Measurements from ENCODE around the gene MTA3. TPM values are rescaled to one million over a fixed set of nuclear protein-coding genes. Genes with fewer than 3 reads are reported as not detected.
A peak's percentile ranks its signal among the peaks of the same experiment; 100 is the strongest.

Gene MTA3
- total RNA-seq, 2 experiments from 2014 or later: 27.0 to 30.9 TPM

DNA sequence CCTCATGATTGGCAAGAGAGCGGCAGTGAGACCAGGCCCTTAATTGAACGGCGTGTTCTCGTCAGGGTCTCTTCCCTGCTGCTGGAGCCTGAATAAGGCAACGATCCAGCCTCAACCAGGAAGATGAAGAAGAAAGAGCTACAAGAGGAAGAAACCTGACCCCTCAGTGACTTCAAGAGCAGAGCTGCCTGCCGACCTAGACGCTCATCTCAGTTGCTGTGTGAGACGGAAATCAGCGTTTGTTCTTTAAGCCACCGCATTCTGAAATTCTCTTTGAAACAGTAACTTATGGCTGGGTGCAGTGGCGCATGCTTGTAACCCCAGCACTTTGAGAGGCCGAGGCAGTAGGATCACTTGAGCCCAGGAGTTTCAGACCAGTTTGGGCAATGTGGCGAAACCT is 45.1 kb upstream of the MTA3 start:
- DNase-seq (peak in 6 of 14 experiments; percentile 4 to 40 (median 20)), ATAC-seq (ENCODE audit: poor library complexity) (peak; percentile 77)
- Histone ChIP-seq H3K27me3 (ENCODE audit: control insufficient read depth in 1 of 2, insufficient read depth in 2 of 2, low read length in 2 of 2) (no peaks in the 10 kb centered on the region), H3K36me3 (ENCODE audit: insufficient read depth, low read length) (no peaks in the 10 kb centered on the region), H3K27ac (ENCODE audit: low read depth in 1 of 2, low read length in 2 of 2) (no peak overlapping the region), H3K4me3 (ENCODE audit: low read length) (no peak overlapping the region), H3K9me3 (ENCODE audit: control insufficient read depth in 1 of 2, insufficient read depth in 1 of 2, low read length in 2 of 2) (no peaks in the 10 kb centered on the region), H3K4me1 (ENCODE audit: insufficient read depth, low read length) (peaks cover 9% of the 10 kb centered on the region)
- no peak for TF ChIP-seq CTCF (IDR thresholded peaks at IDR 0.05)
- intact Hi-C loops (cut with DNase I, micrococcal nuclease): no loop called here
- peaks cover 13% of the 10 kb centered on the region for H3K4me1 Mint-ChIP-seq (ENCODE audit: low read depth)
- POLR2A ChIA-PET: interaction anchor here (1.0 kb wide), 1 partner anchor 128 kb away, joined by 4 read pairs; no protein-coding TSS in a partner anchor
- H3K27me3 Mint-ChIP-seq: no peaks in the 10 kb centered on the region
- no peaks in the 10 kb centered on the region for H3K9me3 Mint-ChIP-seq
- CTCF ChIA-PET: no interaction called here
- H3K27ac Mint-ChIP-seq: peak overlapping the region; percentile 82
- no peaks in the 10 kb centered on the region for H3K36me3 Mint-ChIP-seq (ENCODE audit: low read depth)
- H3K4me3 Mint-ChIP-seq: no peak overlapping the region

- Mint-ChIP-seq H3K9me3 (no peaks in the 10 kb centered on the region), H3K27me3 (no peaks in the 10 kb centered on the region), H3K27ac (no peak overlapping the region), H3K4me3 (no peak overlapping the region), H3K4me1 (ENCODE audit: low read depth) (no peaks in the 10 kb centered on the region), H3K36me3 (ENCODE audit: low read depth) (no peaks in the 10 kb centered on the region)
- CTCF ChIA-PET: no interaction called here
- Histone ChIP-seq H3K36me3 (ENCODE audit: insufficient read depth, low read length) (no peaks in the 10 kb centered on the region), H3K4me3 (ENCODE audit: low read length) (no peak overlapping the region), H3K27me3 (ENCODE audit: control insufficient read depth in 1 of 2, insufficient read depth in 2 of 2, low read length in 2 of 2) (no peaks in the 10 kb centered on the region), H3K27ac (ENCODE audit: low read depth in 1 of 2, low read length in 2 of 2) (no peak overlapping the region), H3K4me1 (ENCODE audit: insufficient read depth, low read length) (no peaks in the 10 kb centered on the region), H3K9me3 (ENCODE audit: control insufficient read depth in 1 of 2, insufficient read depth in 1 of 2, low read length in 2 of 2) (no peaks in the 10 kb centered on the region)
- no peak for TF ChIP-seq CTCF (IDR thresholded peaks at IDR 0.05)
- intact Hi-C loops (cut with DNase I, micrococcal nuclease): no loop called here
- POLR2A ChIA-PET: no interaction called here
- ATAC-seq (ENCODE audit: poor library complexity) (no peak), DNase-seq (no peak)
Observed at GRCh38 chr2:42532397-42532796, 36.0 kb upstream of the MTA3 start.

DNA sequence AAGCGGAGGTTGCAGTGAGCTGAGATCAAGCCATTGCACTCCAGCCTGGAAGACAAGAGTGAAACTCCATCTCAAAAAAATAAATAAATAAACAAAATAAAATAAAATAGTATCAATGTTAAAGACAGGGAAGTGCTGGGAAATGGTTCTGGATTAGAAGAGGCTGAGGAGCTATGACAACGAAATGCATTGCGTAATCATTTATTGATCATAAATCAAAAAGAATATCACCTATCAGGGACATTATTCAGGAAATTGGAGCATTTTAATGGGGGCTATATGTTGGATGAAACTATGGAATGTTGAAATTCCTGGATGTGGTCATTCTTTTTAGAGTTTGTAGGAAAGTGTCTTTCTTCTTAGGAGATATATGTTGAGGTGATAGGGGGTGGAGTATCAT is 30.9 kb upstream of the MTA3 start:
- no peak for ATAC-seq (ENCODE audit: poor library complexity)
- Mint-ChIP-seq H3K27me3 (no peaks in the 10 kb centered on the region), H3K4me3 (no peak overlapping the region), H3K27ac (no peak overlapping the region), H3K4me1 (ENCODE audit: low read depth) (no peaks in the 10 kb centered on the region), H3K9me3 (no peaks in the 10 kb centered on the region), H3K36me3 (ENCODE audit: low read depth) (no peaks in the 10 kb centered on the region)
- CTCF ChIA-PET: interaction anchor here (0.6 kb wide), 1 partner anchor 58 kb away, joined by 3 read pairs; no protein-coding TSS in a partner anchor
- no peak overlapping the region for H3K27ac ChIP-seq (ENCODE audit: low read depth in 1 of 2, low read length in 2 of 2)
- H3K9me3 ChIP-seq (ENCODE audit: control insufficient read depth in 1 of 2, insufficient read depth in 1 of 2, low read length in 2 of 2): peaks cover 0 to 4% of the 10 kb centered on the region in 2 experiments
- no peak for TF ChIP-seq CTCF (IDR thresholded peaks at IDR 0.05)
- intact Hi-C loops (cut with DNase I, micrococcal nuclease): no loop called here
- DNase-seq: no peak
- H3K36me3 ChIP-seq (ENCODE audit: insufficient read depth, low read length): no peaks in the 10 kb centered on the region
- no peak overlapping the region for H3K4me3 ChIP-seq (ENCODE audit: low read length)
- no peaks in the 10 kb centered on the region for H3K4me1 ChIP-seq (ENCODE audit: insufficient read depth, low read length)
- H3K27me3 ChIP-seq (ENCODE audit: control insufficient read depth in 1 of 2, insufficient read depth in 2 of 2, low read length in 2 of 2): no peaks in the 10 kb centered on the region
- POLR2A ChIA-PET: no interaction called here
